ENCODE results near the gene HNRNPLL. TPM values are rescaled to one million over a fixed set of nuclear protein-coding genes. Genes with fewer than 3 reads are reported as not detected.

The HNRNPLL gene
- total RNA-seq, 1 experiment from 2014 or later = 43.2 TPM

- BruUV-seq (replicated peaks) = no TSS peak
- no peak for DNase-seq (ENCODE audit: low read depth, low spot score)
These were observed 3.0 kb downstream of the HNRNPLL start for GRCh38 chr2:38599706-38600105.

More at GRCh38 chr2:38599706-38600105, 3.0 kb downstream of the HNRNPLL start:
- no peak overlapping the region for H3K27ac ChIP-seq (ENCODE audit: low read depth, low read length)
- H4K20me1 ChIP-seq (ENCODE audit: insufficient read depth) = 0 out of 2 replicates have a peak, but pooled peaks cover 7% of the 10 kb centered on the region
- no peak overlapping the region for H3K4me2 ChIP-seq (ENCODE audit: low read length)
- ChIA-PET RAD21 (ENCODE audit: low non-redundant PET in 1 of 2, low total read pairs in 2 of 2, uncharacterized antibody in 2 of 2, unreplicated experiment in 2 of 2) (no interaction called here), CTCF (no interaction called here), POLR2A (no interaction called here)
- H3K79me2 ChIP-seq (ENCODE audit: insufficient read depth, low read length) = peaks cover 59% of the 10 kb centered on the region
- intact Hi-C loops (cut with micrococcal nuclease) = loop anchor here (5.0 kb wide), 1 partner anchor 128 kb away; no protein-coding TSS in a partner anchor
- ATAC-seq = no peak
- H3K36me3 ChIP-seq (ENCODE audit: control insufficient read depth in 1 of 2, insufficient read depth in 2 of 2, low read length in 2 of 2) = no peaks in the 10 kb centered on the region
- H3K9me3 ChIP-seq (ENCODE audit: control insufficient read depth in 1 of 2, insufficient read depth in 1 of 2, low read depth in 1 of 2, low read length in 2 of 2) = no peaks in the 10 kb centered on the region
- TF ChIP-seq YY1 (IDR thresholded peaks at IDR 0.05; ENCODE audit: extremely low read depth, insufficient replicate concordance, low read depth, low read length) = no peak
- no peak for TF ChIP-seq EZH2 (IDR thresholded peaks at IDR 0.05)
- TF ChIP-seq ATF3 (IDR thresholded peaks at IDR 0.05) = no peak
- no peak for TF ChIP-seq POLR2A (IDR thresholded peaks at IDR 0.05; ENCODE audit: borderline replicate concordance, extremely low read depth, insufficient read depth, insufficient read length)
- no peak for TF ChIP-seq FOSL1 (IDR thresholded peaks at IDR 0.05; ENCODE audit: low read depth)
- no peak for TF ChIP-seq ZNF274 (IDR thresholded peaks at IDR 0.05; ENCODE audit: low read depth, low read length)
- TF ChIP-seq ZBTB33 (IDR thresholded peaks at IDR 0.05; ENCODE audit: extremely low read depth, insufficient replicate concordance, low read length) = no peak
- TF ChIP-seq JUND (IDR thresholded peaks at IDR 0.05) = no peak
- TF ChIP-seq SIN3A (IDR thresholded peaks at IDR 0.05; ENCODE audit: low read depth) = no peak
- TF ChIP-seq TCF7L2 (IDR thresholded peaks at IDR 0.05; ENCODE audit: borderline replicate concordance, extremely low read depth, insufficient read depth, insufficient read length) = no peak
- TF ChIP-seq SP1 (IDR thresholded peaks at IDR 0.05; ENCODE audit: low read depth) = no peak
- TF ChIP-seq REST (IDR thresholded peaks at IDR 0.05; ENCODE audit: low read depth) = no peak
- TF ChIP-seq EZH2phosphoT487 (IDR thresholded peaks at IDR 0.05; ENCODE audit: borderline replicate concordance) = no peak
- no peak for TF ChIP-seq RAD21 (IDR thresholded peaks at IDR 0.05; ENCODE audit: low read depth)
- no peak for TF ChIP-seq POLR2AphosphoS5 (IDR thresholded peaks at IDR 0.05; ENCODE audit: low read depth, low read length)
- no peak for TF ChIP-seq SRF (IDR thresholded peaks at IDR 0.05; ENCODE audit: low read depth)
- H2AFZ ChIP-seq (ENCODE audit: low read depth, low read length, poor library complexity, severe bottlenecking) = no peak overlapping the region
- no peak overlapping the region for H3K9ac ChIP-seq (ENCODE audit: low read length)
- H3K27me3 ChIP-seq (ENCODE audit: insufficient read depth, low read length) = no peaks in the 10 kb centered on the region
- no peaks in the 10 kb centered on the region for H3K9me2 ChIP-seq (ENCODE audit: insufficient read depth)
- H3K4me1 ChIP-seq (ENCODE audit: control insufficient read depth in 1 of 2, insufficient read depth in 2 of 2, low read length in 2 of 2) = peaks cover 25 to 28% of the 10 kb centered on the region in 2 experiments
- H3K4me3 ChIP-seq (replicated peaks in 1 of 2; ENCODE audit: low read depth in 1 of 2, low read length in 2 of 2) = no peak overlapping the region
